DND-41 (cell line): Measurements from ENCODE around the gene ELN.

ENCODE experiments used
- ATAC-seq: fragments of 200-7000 bp; cut with Tn5 transposase; 3 replicates; pipeline ENCODE4 v1.9.1; 2021; ENCODE audit warnings: low read depth; ENCODE audit not compliant: insufficient read depth
- DNase-seq: peaks from one replicate; pipeline ENCODE4 v3.0.0-alpha.2; 2020
- H2AFZ ChIP-seq: 2 replicates; pipeline ENCODE4 v1.6.0; 2012; ENCODE audit warnings: low read depth, low read length
- H3K27ac ChIP-seq: 2 replicates; pipeline ENCODE4 v1.5.1; 2012; ENCODE audit warnings: low read length, inconsistent platforms
- H3K27me3 ChIP-seq: fragments of 200-600 bp; sonication (generic); 2 replicates; pipeline ENCODE4 v1.6.0; 2012; ENCODE audit warnings: low read length, mild to moderate bottlenecking, inconsistent platforms; ENCODE audit not compliant: insufficient read depth, poor library complexity
- H3K36me3 ChIP-seq: 2 replicates; pipeline ENCODE4 v1.5.1; 2012; ENCODE audit warnings: low read length, inconsistent platforms; ENCODE audit not compliant: insufficient read depth
- H3K4me1 ChIP-seq: 2 replicates; pipeline ENCODE4 v1.5.1; 2012; ENCODE audit warnings: mild to moderate bottlenecking, low read length; ENCODE audit not compliant: insufficient read depth
- H3K4me2 ChIP-seq: 2 replicates; pipeline ENCODE4 v1.6.0; 2012; ENCODE audit warnings: mild to moderate bottlenecking, moderate library complexity, low read length, inconsistent platforms; ENCODE audit not compliant: insufficient read depth
- H3K4me3 ChIP-seq, 2 experiments: fragments of 200-600 bp in 1 of 2; shearing (Covaris generic) in 1 of 2; 2 replicates each; pipeline ENCODE4 v1.5.1; 2012 to 2016; ENCODE audit warnings: inconsistent platforms in 2 of 2, low read length in 2 of 2, mild to moderate bottlenecking in 2 of 2, low read depth in 1 of 2, moderate library complexity in 1 of 2
- H3K79me2 ChIP-seq: 2 replicates; pipeline ENCODE4 v1.6.0; 2012; ENCODE audit warnings: low read length, inconsistent platforms; ENCODE audit not compliant: insufficient read depth
- H3K9ac ChIP-seq: 2 replicates; pipeline ENCODE4 v1.6.0; 2012; ENCODE audit warnings: low read depth, mild to moderate bottlenecking, inconsistent platforms, low read length, moderate library complexity
- H3K9me3 ChIP-seq: 2 replicates; pipeline ENCODE4 v1.5.1; 2012; ENCODE audit warnings: low read length, moderate library complexity, mild to moderate bottlenecking, inconsistent platforms; ENCODE audit not compliant: insufficient read depth, severe bottlenecking
- H4K20me1 ChIP-seq: 2 replicates; pipeline ENCODE4 v1.6.0; 2012; ENCODE audit warnings: low read length; ENCODE audit not compliant: insufficient read depth
- CTCF ChIP-seq: IDR thresholded peaks from 2 replicates; pipeline ENCODE4 v1.5.1; 2012; ENCODE audit warnings: borderline replicate concordance, low read length, moderate library complexity, mild to moderate bottlenecking; ENCODE audit not compliant: poor library complexity, severe bottlenecking; ENCODE audit errors: extremely low read depth
- EZH2 ChIP-seq: IDR thresholded peaks from 3 replicates; pipeline ENCODE4 v1.6.1; 2012; ENCODE audit warnings: borderline replicate concordance, low read depth, mild to moderate bottlenecking, moderate library complexity, low read length, inconsistent platforms; ENCODE audit not compliant: severe bottlenecking

The ELN gene

DNA sequence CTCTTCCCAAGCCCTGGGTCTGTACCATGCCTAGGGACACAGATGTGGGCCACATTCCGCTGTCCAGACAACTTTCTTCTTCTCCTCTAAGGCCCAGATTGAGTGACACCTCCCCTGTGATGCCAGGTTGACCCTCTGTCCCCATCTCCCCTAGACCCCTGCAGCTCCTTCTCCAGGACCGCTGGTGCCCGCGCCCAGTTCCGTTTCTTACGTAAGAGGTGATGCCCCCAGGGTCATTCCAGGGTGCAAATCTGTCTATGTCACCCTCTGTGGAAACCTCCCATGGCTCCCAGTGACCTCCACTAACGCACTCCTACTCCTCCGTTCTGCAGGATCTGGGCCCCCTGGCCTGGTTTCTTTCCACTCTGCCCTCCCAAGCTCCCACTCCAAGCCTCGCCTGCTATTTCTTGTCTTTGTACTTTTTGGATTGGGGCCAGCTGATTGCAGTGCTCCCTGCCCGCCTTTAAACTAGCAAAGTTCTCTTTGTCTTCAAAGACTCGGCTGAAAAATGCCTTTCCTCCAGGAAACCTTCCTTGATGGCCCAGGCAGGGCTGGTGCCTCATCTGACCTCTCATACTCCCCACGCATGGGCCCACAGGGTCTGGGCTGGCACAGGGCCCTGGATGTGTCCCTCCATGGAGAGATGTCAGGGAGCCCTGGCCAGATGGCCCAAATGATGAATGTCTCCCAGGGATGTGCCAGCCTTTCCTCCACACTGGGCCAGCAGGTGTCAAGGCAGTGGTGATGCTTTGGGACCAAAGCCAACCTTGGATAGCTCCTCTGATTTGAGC is 21.3 kb upstream of the ELN start:
- no peaks in the 10 kb centered on the region for H3K9me3 ChIP-seq
- peaks cover 3% of the 10 kb centered on the region for H3K27me3 ChIP-seq
- no peak overlapping the region for H2AFZ ChIP-seq
- H3K4me1 ChIP-seq = no peaks in the 10 kb centered on the region
- H3K79me2 ChIP-seq = no peaks in the 10 kb centered on the region
- H3K9ac ChIP-seq = no peak overlapping the region
- H3K36me3 ChIP-seq = no peaks in the 10 kb centered on the region
- DNase-seq (no peak), ATAC-seq (no peak)
- H3K4me2 ChIP-seq = no peak overlapping the region
- H3K4me3 ChIP-seq = no peak overlapping the region
- no peak overlapping the region for H3K27ac ChIP-seq
- no peaks in the 10 kb centered on the region; the same call in 1 of the 2 replicates for H4K20me1 ChIP-seq
- TF ChIP-seq EZH2 = no peak

DNA sequence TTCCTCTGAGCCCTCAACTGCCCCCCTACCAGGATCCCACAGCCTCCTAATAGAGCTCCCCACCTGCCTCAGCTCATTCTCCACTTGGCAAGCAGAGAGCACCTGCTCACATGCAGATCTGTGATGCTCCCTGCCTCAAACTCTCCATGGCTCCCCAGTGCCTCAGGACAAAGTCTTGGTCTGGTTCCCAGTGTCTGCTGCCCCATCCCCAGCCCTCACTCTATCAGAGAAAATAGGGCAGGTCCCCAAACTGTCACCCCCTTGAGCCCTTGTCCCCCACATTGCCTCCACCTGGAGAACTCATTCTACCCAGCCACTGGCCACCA is 20.8 kb upstream of the ELN start:
- H3K36me3 ChIP-seq = no peaks in the 10 kb centered on the region
- TF ChIP-seq EZH2 (no peak), CTCF (no peak)
- DNase-seq (no peak), ATAC-seq (no peak)
- H3K79me2 ChIP-seq = no peaks in the 10 kb centered on the region
- H2AFZ ChIP-seq = no peak overlapping the region
- H3K4me2 ChIP-seq = no peak overlapping the region
- H4K20me1 ChIP-seq = no peaks in the 10 kb centered on the region; the same call in 1 of the 2 replicates
- H3K4me1 ChIP-seq = no peaks in the 10 kb centered on the region
- peaks cover 3% of the 10 kb centered on the region for H3K27me3 ChIP-seq
- H3K9ac ChIP-seq = no peak overlapping the region
- no peak overlapping the region for H3K4me3 ChIP-seq
- no peaks in the 10 kb centered on the region for H3K9me3 ChIP-seq
- no peak overlapping the region for H3K27ac ChIP-seq

DNA sequence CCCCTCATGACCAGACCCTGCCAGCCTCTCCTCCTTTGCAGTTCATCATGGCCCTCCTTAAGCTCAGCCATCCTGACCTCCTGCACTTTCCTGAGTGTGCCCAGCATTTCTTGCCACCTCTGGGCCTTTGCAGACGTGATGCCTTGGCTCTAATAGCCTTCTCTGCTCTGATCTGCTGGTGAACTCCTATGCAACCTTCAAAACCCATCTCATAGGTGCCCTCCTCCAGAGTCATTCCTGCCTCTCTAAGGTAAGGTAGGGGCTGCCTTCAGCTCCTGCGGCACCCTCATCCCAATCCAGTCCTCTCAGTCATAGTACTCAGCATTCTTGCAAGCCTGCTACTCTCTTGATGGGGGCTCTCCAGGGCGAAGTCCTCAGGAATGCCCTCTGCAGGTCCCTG is 19.3 kb upstream of the ELN start:
- no peaks in the 10 kb centered on the region for H3K36me3 ChIP-seq
- H2AFZ ChIP-seq = no peak overlapping the region
- ATAC-seq (no peak), DNase-seq (no peak)
- no peaks in the 10 kb centered on the region for H3K9me3 ChIP-seq
- no peaks in the 10 kb centered on the region; the same call in 1 of the 2 replicates for H4K20me1 ChIP-seq
- no peak overlapping the region for H3K4me3 ChIP-seq
- no peak overlapping the region for H3K9ac ChIP-seq
- TF ChIP-seq EZH2 = no peak
- no peak for TF ChIP-seq CTCF
- no peak overlapping the region for H3K4me2 ChIP-seq
- peaks cover 3% of the 10 kb centered on the region for H3K27me3 ChIP-seq
- no peaks in the 10 kb centered on the region for H3K4me1 ChIP-seq
- H3K79me2 ChIP-seq = no peaks in the 10 kb centered on the region
- H3K27ac ChIP-seq = no peak overlapping the region

DNA sequence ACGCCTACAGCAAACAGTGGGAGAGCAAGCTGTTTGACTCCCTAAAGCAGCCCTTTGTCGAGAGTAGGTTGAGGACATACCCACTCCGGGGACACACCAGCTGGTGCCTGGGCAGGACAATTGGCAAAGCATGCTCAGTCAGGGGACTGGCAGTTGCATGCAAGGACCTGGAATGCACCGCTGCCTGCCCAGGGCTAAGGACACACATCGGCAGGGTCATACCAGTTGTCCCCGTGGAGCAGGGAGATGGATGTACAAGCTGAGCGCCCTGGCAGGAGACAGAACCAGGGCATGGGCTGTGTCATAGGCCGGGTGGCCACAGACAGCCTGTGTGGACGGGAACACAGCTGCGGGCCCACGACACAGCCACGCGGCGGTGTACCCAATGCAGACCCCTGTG is 18.3 kb upstream of the ELN start:
- Histone ChIP-seq H3K4me2 (no peak overlapping the region), H3K9me3 (no peaks in the 10 kb centered on the region), H3K9ac (no peak overlapping the region), H3K27ac (no peak overlapping the region), H3K4me3 (no peak overlapping the region), H2AFZ (no peak overlapping the region), H3K27me3 (peaks cover 3% of the 10 kb centered on the region), H3K36me3 (no peaks in the 10 kb centered on the region), H4K20me1 (no peaks in the 10 kb centered on the region; the same call in 1 of the 2 replicates), H3K4me1 (no peaks in the 10 kb centered on the region), H3K79me2 (no peaks in the 10 kb centered on the region)
- DNase-seq (no peak), ATAC-seq (no peak)
- TF ChIP-seq EZH2 (no peak), CTCF (no peak)
